GM10847 (cell line): ENCODE measurements around the gene C7.

ENCODE experiments used
- POLR2A ChIP-seq: IDR thresholded peaks from 2 replicates; pipeline ENCODE4 v1.6.1; 2011; ENCODE audit not compliant: insufficient read length; ENCODE audit errors: extremely low read depth

Gene C7

DNA sequence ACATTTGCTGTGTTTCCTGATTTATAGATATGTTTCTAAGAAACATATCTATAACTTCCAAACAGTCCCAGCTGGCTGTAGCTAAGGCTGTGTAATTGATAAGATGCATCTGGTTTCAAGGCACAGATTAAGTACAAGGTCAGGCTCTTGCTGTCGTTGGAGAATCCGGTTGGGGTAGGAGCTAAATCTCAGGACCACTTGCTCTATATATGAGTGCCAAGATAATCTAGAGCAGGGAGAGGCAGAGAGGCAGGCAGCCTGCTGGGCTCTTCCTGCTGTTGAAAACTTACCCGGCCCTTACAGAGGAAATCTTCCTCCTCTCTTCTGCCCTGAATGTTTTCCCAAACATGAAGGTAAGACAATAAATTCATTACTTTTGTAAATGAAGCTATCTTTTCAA lies at the start of gene C7:
TSS of gene C7 (plus strand) at position 234 of the 400 bp plus-strand sequence. CDS start at position 348, 114 bp downstream.
- no peak for TF ChIP-seq POLR2A

DNA sequence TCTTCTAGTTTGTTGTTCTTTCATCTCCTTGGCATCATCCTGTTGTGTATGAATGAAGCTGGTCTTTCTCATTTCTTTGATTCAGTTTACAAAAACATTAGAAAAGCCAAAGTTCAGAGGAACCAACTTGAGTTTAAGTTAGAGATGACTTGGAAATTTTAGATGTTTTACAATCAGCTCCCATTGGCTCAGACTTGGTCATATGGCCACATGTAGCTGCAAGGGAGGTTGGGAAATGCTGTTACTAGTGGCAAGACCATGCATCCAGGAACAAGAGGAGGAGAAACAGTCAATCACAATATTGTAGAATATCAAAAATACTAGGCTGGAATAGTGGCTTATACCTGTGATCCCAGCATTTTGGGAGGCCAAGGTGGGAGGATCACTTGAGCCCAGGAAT lies 48.6 kb upstream of the C7 start:
- TF ChIP-seq POLR2A: no peak

DNA sequence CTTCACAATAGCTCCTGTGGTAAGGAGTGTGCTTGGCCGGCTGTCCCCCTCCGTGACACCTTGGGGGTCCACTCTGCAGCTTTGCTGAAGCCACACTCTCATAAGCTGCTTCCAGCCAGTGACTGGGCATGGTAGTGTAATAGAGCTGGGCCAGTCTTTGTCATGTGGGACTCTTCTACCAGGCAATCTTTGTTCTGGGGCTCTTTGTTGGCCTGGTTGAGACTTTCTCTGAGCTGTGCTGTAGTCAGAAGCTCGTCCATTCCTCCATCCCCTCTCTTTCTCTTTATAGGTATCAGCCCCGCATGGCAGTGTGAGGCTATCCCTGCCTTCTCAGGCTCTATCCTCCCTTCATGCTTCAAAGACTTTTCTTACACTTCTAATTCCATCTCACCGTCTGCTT lies 42.5 kb upstream of the C7 start:
- TF ChIP-seq POLR2A: no peak

DNA sequence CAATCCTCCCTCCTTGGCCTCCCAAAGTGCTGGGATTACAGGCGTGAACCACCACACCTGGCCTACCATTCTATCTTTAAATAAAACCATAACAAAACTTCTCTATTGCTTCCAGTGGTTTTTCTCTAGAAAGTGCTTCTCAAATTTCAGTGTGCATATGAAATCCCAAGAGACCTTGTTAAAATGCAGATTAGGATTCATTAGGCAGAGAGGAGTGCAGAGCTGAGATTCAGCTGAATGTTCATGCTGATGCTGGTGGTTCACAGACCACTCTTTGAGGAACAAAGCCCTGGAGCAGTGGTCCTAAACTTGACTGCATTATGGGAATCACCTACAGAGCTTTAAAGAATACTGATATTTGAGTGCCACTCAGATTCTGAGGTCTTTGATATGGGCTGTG lies 39.9 kb upstream of the C7 start:
- no peak for TF ChIP-seq POLR2A

DNA sequence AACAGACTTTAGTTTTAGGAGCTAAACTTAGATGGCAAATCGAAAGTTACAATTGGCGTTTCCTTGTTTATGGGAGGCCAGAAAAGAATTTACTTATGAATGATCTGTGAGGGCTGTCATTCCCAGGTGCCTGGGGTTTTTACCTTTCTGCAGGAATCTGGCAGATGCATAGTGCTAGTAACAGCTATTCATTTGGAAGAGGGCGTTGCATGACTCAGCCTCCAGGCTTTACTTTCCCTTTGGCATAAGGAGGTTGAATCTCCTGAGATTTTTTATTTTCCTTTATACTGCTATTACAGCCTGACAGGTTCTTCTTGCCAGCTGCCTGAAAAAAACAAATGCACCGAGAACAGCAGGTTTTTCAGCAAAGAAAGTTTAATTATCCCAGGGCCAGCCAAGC lies 38.1 kb upstream of the C7 start:
- no peak for TF ChIP-seq POLR2A

DNA sequence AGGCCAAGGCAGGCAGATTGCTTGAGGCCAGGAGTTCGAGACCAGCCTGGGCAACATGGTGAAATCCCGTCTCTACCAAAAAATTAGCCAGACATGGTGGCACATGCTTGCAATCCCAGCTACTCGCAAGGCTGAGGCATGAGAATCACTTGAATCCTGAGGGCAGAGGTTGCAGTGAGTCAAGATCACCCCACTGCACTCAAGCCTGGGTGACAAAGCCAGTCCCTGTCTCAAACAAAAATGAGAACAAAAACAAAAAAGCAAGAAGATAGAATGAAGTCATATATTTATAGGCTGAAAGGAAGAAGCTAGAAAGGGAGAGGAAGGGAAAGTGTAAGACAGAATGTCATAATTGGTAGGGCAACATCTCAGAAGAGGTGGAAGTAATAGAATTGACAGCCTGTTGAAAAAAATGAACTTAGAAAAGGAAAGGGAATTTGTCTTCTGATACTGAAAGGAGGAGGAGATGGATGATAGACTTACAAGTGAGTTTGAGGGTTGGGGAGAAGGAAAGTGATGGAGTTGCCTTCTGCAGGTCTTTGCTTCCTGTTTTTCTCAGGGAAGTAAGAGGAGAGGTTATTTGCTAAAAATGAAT lies 35.9 kb upstream of the C7 start:
- TF ChIP-seq POLR2A: no peak

DNA sequence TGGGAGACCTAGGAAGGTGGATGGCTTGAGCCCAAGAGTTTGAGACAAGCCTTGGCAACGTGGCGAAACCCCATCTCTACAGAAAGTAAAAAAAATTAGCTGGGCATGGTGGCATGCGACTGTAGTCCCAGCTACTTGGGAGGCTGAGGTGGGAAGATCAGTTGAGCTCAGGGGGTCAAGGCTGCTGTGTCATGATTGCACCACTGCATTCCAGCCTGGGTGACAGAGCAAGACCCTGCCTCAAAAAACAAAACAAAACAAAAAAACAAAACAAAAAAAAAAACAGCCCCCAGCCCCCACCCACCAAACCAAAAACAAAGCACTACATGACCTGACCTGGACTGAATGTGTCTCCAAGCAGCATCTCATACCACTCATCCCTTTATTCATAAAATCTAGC lies 33.3 kb upstream of the C7 start:
- TF ChIP-seq POLR2A: no peak

DNA sequence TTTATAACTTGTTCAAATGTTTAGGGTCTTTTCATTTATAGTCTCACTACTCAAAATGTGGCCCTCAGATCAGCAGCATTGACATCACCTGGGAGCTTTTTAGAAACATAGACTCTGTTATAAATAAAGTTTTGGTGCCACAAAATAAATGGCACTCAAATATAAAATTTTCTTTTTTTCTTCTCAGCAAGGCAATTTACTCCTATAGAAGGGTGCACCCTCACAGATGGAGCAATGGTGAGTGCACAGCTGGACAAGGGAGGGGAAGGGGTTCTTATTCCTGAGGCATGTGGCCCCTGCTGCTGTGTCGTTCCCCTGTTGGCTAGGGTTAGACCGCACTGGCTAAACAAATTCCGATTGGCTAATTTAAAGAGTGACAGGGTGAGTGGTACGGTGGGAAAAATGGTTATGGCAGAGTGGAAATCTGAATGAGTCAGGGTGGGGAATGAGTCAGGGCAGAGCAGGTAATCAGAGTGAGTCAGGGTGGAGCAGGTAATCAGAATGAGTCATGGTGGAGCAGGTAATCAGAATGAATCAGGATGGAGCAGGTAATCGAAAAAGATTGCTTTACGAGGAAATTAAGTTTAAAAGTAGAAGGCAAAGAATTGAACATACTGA lies 31.8 kb upstream of the C7 start:
- no peak for TF ChIP-seq POLR2A

DNA sequence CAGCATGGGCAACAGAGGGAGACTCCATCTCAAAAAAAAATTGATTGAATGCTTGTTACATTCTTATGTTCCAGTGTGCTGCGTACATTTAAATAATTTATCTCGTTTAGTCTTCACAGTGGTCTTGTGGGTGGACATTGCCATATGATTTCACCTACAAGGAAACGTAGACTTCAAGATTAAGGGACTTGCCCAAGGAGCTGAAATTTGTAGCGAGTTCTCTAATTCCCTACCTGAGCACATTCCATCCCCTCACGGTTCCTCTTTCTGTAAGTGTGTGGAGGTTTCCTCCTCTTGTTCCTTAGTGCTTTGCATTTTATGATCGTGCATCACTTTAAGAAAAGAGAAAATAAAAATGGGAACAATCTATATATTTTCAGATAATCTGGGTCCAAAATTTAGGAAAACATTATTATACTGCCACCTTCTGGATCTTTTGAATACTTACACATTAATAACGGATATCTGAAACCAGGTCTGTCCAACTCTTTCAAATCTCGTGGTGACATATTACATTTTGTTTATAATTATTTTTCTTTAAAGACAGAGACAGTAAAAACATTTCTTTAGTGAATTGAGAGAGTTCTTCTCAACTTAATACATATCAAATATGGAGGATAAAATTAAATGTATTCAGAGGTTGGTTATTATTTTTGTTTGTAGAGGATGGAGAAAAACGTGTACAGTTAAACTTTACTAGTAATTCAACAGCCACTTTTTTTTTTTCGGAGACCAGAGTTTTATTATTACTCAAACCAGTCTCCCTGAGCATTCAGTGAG lies 29.9 kb upstream of the C7 start:
- no peak for TF ChIP-seq POLR2A

DNA sequence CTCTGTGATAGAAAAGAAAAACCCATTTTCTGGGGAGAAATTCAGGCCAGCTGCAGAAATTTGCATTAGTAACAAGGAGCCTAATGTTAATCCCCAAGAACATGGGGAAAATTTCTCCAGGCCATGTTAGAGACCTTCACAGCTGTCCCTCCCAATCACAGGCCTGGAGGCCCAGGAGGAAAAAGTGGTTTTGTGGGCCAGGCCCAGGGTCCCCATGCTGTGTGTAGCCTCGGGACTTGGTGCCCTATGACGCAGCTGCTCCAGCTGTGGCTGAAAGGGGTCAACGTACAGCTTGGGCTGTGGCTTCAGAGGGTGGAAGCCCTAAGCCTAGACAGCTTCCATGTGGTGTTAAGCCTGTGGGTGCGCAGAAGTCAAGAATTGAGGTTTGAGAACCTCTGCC lies 27.0 kb upstream of the C7 start:
- no peak for TF ChIP-seq POLR2A

DNA sequence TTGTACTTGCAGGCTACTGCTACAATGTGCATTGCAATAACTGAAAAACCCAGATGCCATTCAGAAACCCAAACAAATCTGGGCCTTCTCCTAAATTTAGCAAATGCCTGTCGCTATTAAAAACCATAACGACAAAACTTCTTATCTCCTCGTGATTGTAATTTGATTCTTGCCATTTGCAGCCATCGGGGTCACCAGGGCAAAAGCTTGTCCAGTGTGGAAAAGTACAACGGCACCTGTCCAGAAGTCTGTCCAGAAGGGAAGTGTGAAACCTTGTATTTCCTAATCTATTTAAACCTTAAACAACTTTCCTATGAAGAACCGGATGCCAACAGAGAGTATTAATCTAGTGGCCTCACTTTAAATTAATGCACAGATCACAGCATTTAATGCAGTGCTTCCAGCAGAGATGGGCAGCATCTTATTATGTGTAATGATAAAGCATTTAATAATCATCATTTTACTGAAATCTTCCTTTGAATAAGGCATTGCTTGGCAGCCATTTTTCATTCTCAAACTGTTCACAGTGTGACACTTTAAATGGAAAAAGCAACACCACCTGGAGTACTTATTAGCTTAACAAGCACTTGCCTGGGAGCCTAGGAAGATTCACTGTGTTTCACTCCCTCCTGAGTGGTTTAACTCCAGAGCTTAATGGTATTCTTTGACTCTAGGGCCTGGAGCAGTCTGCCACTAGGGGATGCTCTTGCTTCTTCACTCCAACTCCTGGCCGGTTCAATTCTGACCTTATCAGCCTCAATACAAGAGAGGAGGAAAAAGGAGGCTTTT lies 4.9 kb upstream of the C7 start:
- no peak for TF ChIP-seq POLR2A

DNA sequence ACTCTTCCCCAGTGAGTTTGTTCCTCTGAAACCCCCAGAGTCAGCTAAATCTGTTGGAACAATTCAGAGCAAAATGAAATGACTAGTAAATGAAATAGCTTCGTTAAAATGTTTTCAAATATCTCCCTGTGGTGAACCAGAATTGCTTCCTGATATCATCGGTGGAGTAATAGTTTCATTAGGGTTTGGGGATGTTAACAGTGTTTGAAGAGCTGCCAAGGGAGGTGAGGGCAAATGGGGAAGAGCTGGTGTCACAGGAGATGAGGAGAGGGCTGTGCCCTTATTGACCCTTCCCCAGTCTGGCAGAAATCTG lies 4.3 kb upstream of the C7 start:
- no peak for TF ChIP-seq POLR2A

DNA sequence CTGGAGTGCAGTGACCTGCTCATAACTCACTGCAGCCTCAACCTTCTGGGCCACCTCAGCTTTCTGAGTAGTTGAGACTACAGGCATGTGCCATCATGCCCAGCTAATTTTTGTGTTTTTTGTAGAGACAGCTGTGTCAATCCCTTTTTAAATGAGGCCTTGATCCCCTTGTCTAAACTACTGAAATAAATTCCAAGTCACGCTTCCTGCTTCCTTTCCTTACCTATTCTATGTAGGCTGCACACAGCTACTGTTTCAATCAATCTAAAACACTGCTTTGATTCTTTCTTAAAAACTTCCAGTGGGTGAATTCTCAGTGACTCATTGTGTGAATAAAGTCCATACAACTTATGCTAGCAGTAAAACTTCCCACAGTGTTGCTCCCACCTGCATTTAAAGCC lies 2.9 kb upstream of the C7 start:
- no peak for TF ChIP-seq POLR2A

DNA sequence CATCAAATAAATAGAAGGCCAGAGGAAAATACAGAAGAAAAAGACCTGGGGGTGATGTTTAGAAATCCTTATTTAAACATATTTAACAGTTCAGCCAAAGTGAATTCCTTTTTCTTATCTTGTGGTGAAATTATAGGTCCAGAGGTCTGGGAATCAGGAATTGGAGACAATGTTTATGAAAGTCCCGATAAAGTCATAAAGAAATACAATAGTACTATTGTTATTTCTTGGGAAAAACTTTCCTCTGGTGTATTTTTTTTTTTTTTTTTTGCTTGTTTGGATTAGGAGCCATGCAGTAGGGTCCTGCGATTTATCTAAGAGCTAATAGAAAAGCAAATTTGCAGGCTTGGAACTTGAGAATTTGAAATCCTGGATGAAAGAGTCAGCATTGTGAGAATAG lies 426 bp downstream of the C7 start:
- no peak for TF ChIP-seq POLR2A

DNA sequence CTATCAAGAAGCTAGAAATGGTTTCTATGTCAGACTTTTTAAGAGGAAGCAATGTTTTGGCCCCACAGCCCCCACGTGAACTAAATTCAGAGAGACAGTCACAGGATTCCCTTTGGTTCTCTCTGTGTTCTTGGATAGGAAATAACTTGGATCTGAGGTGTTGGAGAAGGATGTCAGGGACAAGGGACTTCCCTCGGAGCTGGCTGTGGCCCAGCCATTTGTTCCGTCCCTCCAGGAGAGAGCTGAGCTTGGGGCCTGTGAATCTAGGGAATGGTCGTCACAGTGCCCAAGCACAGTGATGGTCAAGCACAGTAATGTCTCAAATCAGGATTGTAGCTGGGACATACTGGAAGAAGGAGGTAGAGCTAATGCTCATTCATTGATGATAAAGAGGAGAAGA lies 2.0 kb downstream of the C7 start:
- TF ChIP-seq POLR2A: no peak

DNA sequence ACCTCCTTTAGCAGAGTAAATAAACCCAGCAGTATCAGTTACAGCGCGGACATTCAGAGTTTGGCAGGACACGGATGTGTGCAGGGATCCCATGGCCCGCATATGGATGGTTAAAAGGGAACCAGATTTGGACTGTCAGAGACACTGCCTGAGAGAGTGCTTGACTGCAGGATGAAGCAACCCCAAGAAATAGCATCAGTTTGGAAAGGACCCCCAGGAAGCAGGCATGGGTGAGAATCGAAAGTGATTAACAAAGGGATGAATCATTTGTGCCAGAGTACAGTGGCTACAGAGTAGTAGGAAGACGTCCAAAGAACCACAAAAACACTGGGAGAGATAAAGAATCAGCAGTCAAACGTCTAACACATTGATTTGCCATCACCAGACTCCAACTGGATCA lies 5.5 kb downstream of the C7 start:
- TF ChIP-seq POLR2A: no peak
